Brain microvascular endothelial cell (primary cell): Measurements from ENCODE around the gene NR4A1.

Experiments
- DNase-seq: peaks from one replicate; pipeline ENCODE4 v3.0.0-alpha.2; 2020
- H3K27ac ChIP-seq: fragments of 250-450 bp; sonication (Bioruptor Pico); 2 replicates; pipeline ENCODE4 v1.5.1; 2020; ENCODE audit warnings: mild to moderate bottlenecking, moderate library complexity
- H3K27me3 ChIP-seq: fragments of 250-450 bp; sonication (Bioruptor Pico); replicated peaks from 2 replicates; pipeline ENCODE4 v1.5.1; 2020; ENCODE audit warnings: mild to moderate bottlenecking
- H3K36me3 ChIP-seq: fragments of 250-450 bp; sonication (Bioruptor Pico); replicated peaks from 2 replicates; pipeline ENCODE4 v1.5.1; 2020; ENCODE audit warnings: mild to moderate bottlenecking
- H3K4me3 ChIP-seq: 2 replicates; pipeline ENCODE4 v1.5.1; 2011; ENCODE audit warnings: low read depth, mild to moderate bottlenecking, control low read depth, low read length, moderate library complexity
- in situ Hi-C: cut with HindIII; loops from 2 replicates; pipeline ENCODE4 v1.10.0; 2017; ENCODE audit warnings: low sequenced_read_pairs, low pct_ligation_motif_present
- TF ChIP-seq, protein P1 (sequence below): IDR thresholded peaks from 2 replicates; pipeline ENCODE4 v1.5.1; 2011; ENCODE audit warnings: low read depth, mild to moderate bottlenecking, moderate library complexity, low read length, control low read depth, inconsistent platforms; ENCODE audit errors: missing control alignments

The NR4A1 gene

DNA sequence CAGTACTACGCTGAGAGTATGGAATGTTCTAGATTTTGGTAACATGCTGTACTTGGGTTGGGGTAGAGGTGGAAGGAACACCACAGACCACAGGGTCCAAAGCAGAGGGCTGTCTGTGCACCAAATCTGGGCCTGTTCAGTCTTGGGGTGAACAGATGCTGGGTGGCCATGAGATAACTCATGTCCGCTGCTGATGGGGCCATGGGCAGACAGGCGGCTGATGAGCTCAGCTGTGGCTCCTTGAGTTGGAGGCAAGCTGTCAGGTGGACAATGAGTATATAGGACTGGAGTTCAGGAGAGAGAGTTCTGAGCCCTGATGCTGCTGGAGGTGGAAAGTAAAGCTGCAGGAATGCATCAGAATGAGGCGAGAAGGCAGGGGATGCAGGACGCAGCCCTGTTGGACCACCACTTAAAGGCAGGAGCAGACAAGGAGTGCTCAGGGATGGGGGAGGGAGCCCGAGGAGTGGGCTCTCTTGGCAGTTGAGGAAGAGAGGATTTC, 34.5 kb downstream of the NR4A1 start:
- Histone ChIP-seq H3K27ac (no peak overlapping the region), H3K36me3 (no peaks in the 10 kb centered on the region), H3K27me3 (peaks cover 11% of the 10 kb centered on the region), H3K4me3 (no peak overlapping the region)
- no peak for DNase-seq
- in situ Hi-C loops, result no loop called here
- TF ChIP-seq, protein P1, sequence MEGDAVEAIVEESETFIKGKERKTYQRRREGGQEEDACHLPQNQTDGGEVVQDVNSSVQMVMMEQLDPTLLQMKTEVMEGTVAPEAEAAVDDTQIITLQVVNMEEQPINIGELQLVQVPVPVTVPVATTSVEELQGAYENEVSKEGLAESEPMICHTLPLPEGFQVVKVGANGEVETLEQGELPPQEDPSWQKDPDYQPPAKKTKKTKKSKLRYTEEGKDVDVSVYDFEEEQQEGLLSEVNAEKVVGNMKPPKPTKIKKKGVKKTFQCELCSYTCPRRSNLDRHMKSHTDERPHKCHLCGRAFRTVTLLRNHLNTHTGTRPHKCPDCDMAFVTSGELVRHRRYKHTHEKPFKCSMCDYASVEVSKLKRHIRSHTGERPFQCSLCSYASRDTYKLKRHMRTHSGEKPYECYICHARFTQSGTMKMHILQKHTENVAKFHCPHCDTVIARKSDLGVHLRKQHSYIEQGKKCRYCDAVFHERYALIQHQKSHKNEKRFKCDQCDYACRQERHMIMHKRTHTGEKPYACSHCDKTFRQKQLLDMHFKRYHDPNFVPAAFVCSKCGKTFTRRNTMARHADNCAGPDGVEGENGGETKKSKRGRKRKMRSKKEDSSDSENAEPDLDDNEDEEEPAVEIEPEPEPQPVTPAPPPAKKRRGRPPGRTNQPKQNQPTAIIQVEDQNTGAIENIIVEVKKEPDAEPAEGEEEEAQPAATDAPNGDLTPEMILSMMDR, result no peak

DNA sequence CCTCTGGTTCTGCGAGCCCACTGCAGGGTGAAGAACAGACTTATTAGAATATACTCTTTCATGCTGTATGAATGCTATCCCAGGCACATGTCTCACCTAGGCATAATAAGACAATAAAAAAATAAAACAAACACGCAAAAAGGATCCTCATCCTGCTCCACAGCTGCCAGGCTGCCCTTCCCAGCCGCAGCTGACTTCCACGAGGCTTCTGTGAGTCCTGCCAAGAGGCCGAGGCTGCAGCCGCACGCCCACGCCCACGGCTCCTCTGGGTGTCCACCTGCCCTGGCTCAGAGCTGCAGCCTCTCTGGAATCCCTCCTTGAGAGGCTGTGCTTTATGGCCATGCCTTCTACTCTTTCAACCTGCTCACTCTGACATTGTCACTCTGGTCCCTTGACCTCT, 35.1 kb downstream of the NR4A1 start:
- DNase-seq, result no peak
- no peak overlapping the region for H3K4me3 ChIP-seq
- no peak overlapping the region for H3K27ac ChIP-seq
- in situ Hi-C loops, result no loop called here
- H3K36me3 ChIP-seq, result no peaks in the 10 kb centered on the region
- peaks cover 16% of the 10 kb centered on the region for H3K27me3 ChIP-seq
- TF ChIP-seq, protein P1, result no peak

DNA sequence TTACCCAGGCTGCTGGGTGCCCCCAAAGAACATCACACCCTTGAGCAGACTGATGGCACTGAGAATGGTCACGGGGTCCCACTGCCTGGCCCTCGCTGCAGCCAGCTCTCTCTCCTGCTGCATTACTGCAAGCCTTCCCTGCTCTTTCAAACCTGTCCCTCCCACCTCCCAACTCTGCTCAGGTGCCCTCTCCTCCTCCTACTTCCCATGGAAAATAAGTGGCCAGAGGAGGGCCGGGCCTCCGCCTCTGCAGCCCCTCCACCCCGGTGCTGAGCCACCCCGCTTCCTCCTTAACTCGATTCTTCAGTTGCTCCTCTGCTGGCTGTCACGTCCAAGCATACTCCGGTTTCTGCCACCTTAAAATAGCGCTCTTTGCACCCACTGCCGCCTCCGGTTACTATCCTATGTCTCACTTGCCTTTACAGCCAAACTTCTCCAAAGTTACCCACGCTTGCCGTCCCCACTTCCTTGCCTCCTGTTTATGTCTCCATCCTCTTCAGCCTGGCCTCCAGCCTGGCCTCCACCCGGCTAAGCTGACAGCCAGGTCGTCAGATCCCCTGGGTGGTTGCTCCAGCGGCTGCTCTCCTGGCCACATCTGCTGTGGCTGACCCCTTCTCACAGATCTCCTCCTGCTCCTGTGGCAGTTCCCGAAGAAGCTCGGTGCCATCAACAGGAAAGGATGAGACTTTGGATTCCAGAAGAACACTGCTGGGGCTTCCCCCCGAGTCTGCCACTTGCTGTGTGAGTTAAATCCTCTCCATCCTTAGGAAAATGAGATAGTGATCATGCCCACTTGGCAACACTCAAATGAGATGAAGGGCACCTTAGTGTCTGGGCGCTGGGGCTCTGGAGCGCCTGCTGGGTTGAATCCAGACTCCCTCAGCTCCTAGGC, 35.9 kb downstream of the NR4A1 start:
- no peak for DNase-seq
- Histone ChIP-seq H3K27ac (no peak overlapping the region), H3K36me3 (no peaks in the 10 kb centered on the region), H3K27me3 (peaks cover 25% of the 10 kb centered on the region), H3K4me3 (no peak overlapping the region)
- TF ChIP-seq, protein P1, result no peak
- in situ Hi-C loops, result no loop called here

DNA sequence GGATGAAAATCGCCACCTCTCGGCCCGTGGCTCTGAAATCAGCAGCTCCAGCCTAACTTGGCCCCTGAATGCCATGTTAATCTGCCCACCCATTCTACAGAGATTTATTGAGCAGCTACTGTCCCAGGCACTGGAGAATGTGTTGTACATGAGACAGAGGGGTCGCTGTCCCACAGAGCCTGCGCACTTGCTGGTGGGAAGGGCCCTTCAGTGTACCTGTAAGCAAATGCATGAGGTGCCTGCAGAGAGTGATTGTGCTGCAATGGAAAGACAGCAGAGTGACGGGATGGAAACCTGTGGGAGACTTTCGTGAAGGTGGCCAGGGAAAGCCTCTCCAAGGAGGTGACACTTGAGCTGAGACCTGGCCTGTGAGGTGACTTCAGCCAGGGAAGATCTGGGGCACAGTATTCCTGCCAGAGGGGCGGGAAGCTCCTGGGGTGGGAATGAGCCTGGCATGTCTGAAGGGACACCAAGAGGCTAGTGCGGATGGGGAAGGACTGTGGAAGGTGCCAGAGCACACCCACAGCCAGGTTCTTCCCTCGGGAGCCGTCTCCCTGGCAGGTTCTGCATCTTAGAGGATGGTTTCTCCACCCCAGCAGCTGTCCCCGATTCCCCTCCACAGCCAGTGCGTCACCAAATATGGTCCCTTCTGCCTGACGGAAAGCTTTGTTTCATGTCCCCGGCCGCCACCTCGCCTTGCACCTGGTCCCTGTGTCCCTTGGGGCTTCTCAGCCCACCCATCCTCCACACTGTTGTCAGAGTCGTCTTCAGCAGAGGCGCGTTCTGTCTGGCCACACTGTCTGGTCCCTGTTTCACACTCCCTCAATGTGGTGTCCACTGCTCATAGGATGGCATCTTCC, 36.9 kb downstream of the NR4A1 start:
- in situ Hi-C loops, result no loop called here
- no peak for DNase-seq
- H3K27me3 ChIP-seq, result peaks cover 25% of the 10 kb centered on the region
- no peak overlapping the region for H3K27ac ChIP-seq
- TF ChIP-seq, protein P1, result no peak
- H3K4me3 ChIP-seq, result no peak overlapping the region
- no peaks in the 10 kb centered on the region for H3K36me3 ChIP-seq

DNA sequence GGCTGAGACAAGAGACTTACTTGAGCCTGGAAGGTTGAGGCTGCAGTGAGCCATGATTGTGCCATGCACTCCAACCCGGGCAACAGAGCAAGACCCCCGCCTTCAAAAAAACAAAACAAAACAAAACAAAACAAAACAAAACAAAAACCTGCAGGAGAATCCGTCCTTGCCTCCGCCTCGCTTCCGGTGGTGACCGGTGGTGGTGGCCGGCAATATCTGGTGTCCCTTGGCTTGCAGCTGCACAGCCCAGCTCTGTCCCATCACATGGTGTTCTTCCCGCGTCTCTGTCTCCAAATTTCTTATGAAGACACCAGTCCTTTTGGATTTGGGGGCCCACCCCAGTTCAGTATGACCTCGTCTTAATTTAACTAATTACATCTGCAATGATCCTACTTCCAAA, 38.2 kb downstream of the NR4A1 start:
- no peak for DNase-seq
- TF ChIP-seq, protein P1, result no peak
- H3K27ac ChIP-seq, result no peak overlapping the region
- no peak overlapping the region for H3K4me3 ChIP-seq
- H3K36me3 ChIP-seq, result no peaks in the 10 kb centered on the region
- H3K27me3 ChIP-seq, result peaks cover 25% of the 10 kb centered on the region
- in situ Hi-C loops, result no loop called here
